LNCAP (cell line): ENCODE results near the gene AFG3L2.

Source experiments
- CTCF ChIP-seq: fragments of 450-650 bp; IDR thresholded peaks from 2 replicates; pipeline ENCODE4 v1.5.1; 2017; ENCODE audit warnings: mild to moderate bottlenecking

The AFG3L2 gene

GRCh38 chr18:12394428-12394827, 17.4 kb upstream of the AFG3L2 start:
- TF ChIP-seq CTCF: peak; percentile 26; the same call in 1 of the 2 replicates

DNA sequence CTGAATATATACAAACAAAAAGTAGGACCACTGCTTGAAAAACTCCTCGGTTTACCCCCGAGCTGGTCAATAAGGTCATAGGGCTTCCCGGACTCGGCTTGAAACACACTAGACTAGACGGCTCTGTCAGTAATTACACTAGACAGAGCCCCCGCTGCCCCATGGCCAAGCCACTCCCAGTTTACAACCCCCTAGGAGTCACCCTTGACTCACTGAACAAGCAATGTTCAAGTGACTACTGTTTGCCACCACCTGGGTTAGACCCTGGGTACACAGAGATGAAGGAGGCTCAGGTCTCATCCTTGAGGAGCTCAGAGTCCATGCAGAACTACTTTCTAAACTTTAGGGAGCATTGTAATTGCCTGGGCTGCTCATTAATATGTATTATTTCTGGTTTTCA, 17.0 kb upstream of the AFG3L2 start:
- no peak for TF ChIP-seq CTCF

GRCh38 chr18:12393510-12393909, 16.5 kb upstream of the AFG3L2 start:
- TF ChIP-seq CTCF: no peak

DNA sequence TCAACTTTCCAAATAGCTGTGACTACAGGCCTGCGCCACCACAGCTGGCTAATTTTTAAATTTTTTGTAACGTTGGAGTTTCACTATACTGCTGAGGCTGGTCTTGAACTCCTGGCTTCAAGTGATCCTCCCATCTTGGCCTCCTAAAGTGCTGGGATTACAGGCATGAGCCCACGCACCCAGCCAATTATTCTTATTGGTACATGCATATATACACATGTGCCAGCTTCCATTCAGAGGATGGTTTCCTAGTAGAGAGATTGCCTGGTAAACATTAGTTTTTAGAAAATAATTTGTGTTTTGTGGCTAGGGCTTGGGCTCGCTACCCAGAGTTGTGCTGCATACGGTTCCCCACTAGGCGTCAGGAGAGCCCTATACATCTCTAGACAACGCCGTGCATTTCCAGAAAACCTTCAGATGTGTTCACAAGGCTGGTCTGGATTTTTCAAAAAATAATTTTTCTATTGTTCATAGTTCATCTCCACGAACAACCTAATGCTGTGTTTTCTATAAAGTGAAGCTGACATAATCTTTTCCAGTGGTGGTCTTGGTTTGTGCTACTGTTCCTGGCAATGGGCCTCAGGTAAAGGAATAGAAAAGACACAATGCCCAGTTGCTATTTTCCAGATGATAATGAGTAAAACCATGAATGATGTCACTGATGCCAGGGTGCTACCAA, 14.6 kb upstream of the AFG3L2 start:
- TF ChIP-seq CTCF: peak; percentile 95

DNA sequence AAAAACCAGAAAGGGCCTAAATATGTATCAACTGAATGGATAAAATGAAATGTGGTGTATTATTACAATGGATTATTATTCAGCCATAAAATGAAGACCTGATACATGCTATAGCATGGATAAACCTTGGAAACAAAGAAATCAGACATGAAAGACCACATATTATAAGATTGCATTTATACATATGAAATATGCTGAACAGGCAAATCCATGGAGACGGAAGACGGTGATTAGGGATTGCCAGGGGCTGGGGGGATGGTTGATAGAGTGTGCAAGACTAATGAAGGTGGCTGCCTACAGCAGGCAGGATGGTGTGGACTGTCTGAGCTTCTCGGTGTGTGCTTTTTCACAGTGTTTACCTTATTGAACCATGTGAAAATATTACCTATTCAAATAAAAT, 11.4 kb upstream of the AFG3L2 start:
- TF ChIP-seq CTCF: no peak

GRCh38 chr18:12384261-12384660, 7.2 kb upstream of the AFG3L2 start:
- TF ChIP-seq CTCF: no peak

GRCh38 chr18:12377556-12378197, 650 bp upstream of the AFG3L2 start:
- no peak for TF ChIP-seq CTCF
